ENCODE measurements around the gene WNT8A.
"Not testable (repeated sequence)": the region's sequence is repeated elsewhere in the genome, so short reads cannot be mapped to it uniquely, and the experiment has no call there.

Gene WNT8A

GRCh38 chr5:138083702-138084101, at the start of gene WNT8A:
WNT8A (plus strand) TSS chr5:138084033; CDS start chr5:138084128, 95 bp downstream.
- Mint-ChIP-seq H3K9me3 (no peaks in the 10 kb centered on the region), H3K27me3 (ENCODE audit: low read depth) (no peaks in the 10 kb centered on the region), H3K4me3 (no peak within 1 kb of the TSS)

GRCh38 chr5:138035605-138036537, 48.0 kb upstream of the WNT8A start:
- Mint-ChIP-seq H3K27me3 (ENCODE audit: low read depth) (no peaks in the 10 kb centered on the region), H3K36me3 (ENCODE audit: low read depth) (no peaks in the 10 kb centered on the region), H3K4me1 (ENCODE audit: low read depth) (peaks cover 31% of the 10 kb centered on the region), H3K9me3 (no peaks in the 10 kb centered on the region), H3K27ac (peak overlapping the region; percentile 60), H3K4me3 (peak overlapping the region; percentile 15)

More at GRCh38 chr5:138083702-138084101, at the start of gene WNT8A:
- Mint-ChIP-seq H3K36me3 (ENCODE audit: low read depth) (no peaks in the 10 kb centered on the region), H3K4me1 (ENCODE audit: low read depth) (peaks cover 14% of the 10 kb centered on the region), H3K27ac (no peak within 1 kb of the TSS)

GRCh38 chr5:138037271-138037670, 46.6 kb upstream of the WNT8A start:
- Mint-ChIP-seq H3K4me3 (no peak overlapping the region), H3K9me3 (no peaks in the 10 kb centered on the region), H3K4me1 (ENCODE audit: low read depth) (peaks cover 25% of the 10 kb centered on the region), H3K36me3 (ENCODE audit: low read depth) (no peaks in the 10 kb centered on the region), H3K27ac (no peak overlapping the region), H3K27me3 (ENCODE audit: low read depth) (no peaks in the 10 kb centered on the region)

GRCh38 chr5:138037907-138038633, 45.8 kb upstream of the WNT8A start:
- Mint-ChIP-seq H3K36me3 (ENCODE audit: low read depth) (no peaks in the 10 kb centered on the region), H3K27me3 (ENCODE audit: low read depth) (no peaks in the 10 kb centered on the region), H3K27ac (no peak overlapping the region), H3K9me3 (no peaks in the 10 kb centered on the region), H3K4me3 (no peak overlapping the region), H3K4me1 (ENCODE audit: low read depth) (peaks cover 25% of the 10 kb centered on the region)

- H3K36me3 Mint-ChIP-seq (ENCODE audit: low read depth): no peaks in the 10 kb centered on the region
- H3K27ac Mint-ChIP-seq: no peak overlapping the region
- H3K9me3 Mint-ChIP-seq: no peaks in the 10 kb centered on the region
- peaks cover 19% of the 10 kb centered on the region for H3K4me1 Mint-ChIP-seq (ENCODE audit: low read depth)
- H3K4me3 Mint-ChIP-seq: no peak overlapping the region
- no peaks in the 10 kb centered on the region for H3K27me3 Mint-ChIP-seq (ENCODE audit: low read depth)
These were observed 45.0 kb upstream of the WNT8A start for GRCh38 chr5:138038826-138039225.

GRCh38 chr5:138045283-138045682, 38.5 kb upstream of the WNT8A start:
- not testable (repeated sequence) for H3K4me1 Mint-ChIP-seq (ENCODE audit: low read depth); H3K36me3 Mint-ChIP-seq (ENCODE audit: low read depth); H3K27me3 Mint-ChIP-seq (ENCODE audit: low read depth); H3K27ac Mint-ChIP-seq; H3K9me3 Mint-ChIP-seq; H3K4me3 Mint-ChIP-seq

GRCh38 chr5:138051441-138052296, 32.2 kb upstream of the WNT8A start:
- no peak overlapping the region for H3K27ac Mint-ChIP-seq
- H3K9me3 Mint-ChIP-seq: no peaks in the 10 kb centered on the region
- no peaks in the 10 kb centered on the region for H3K36me3 Mint-ChIP-seq (ENCODE audit: low read depth)
- no peaks in the 10 kb centered on the region for H3K27me3 Mint-ChIP-seq (ENCODE audit: low read depth)
- H3K4me3 Mint-ChIP-seq: no peak overlapping the region
- H3K4me1 Mint-ChIP-seq (ENCODE audit: low read depth): peaks cover 8% of the 10 kb centered on the region

GRCh38 chr5:138052718-138053117, 31.1 kb upstream of the WNT8A start:
- H3K4me3 Mint-ChIP-seq; H3K27ac Mint-ChIP-seq; H3K4me1 Mint-ChIP-seq (ENCODE audit: low read depth); H3K27me3 Mint-ChIP-seq (ENCODE audit: low read depth); H3K9me3 Mint-ChIP-seq; H3K36me3 Mint-ChIP-seq (ENCODE audit: low read depth): not testable (repeated sequence)

GRCh38 chr5:138053554-138053953, 30.3 kb upstream of the WNT8A start:
- Mint-ChIP-seq H3K4me1 (ENCODE audit: low read depth) (peaks cover 8% of the 10 kb centered on the region), H3K9me3 (no peaks in the 10 kb centered on the region), H3K4me3 (peak overlapping the region; percentile 0), H3K36me3 (ENCODE audit: low read depth) (no peaks in the 10 kb centered on the region), H3K27ac (no peak overlapping the region), H3K27me3 (ENCODE audit: low read depth) (no peaks in the 10 kb centered on the region)

GRCh38 chr5:138054206-138054605, 29.6 kb upstream of the WNT8A start:
- Mint-ChIP-seq H3K4me1 (ENCODE audit: low read depth) (peaks cover 8% of the 10 kb centered on the region), H3K9me3 (no peaks in the 10 kb centered on the region), H3K36me3 (ENCODE audit: low read depth) (no peaks in the 10 kb centered on the region), H3K4me3 (no peak overlapping the region), H3K27me3 (ENCODE audit: low read depth) (no peaks in the 10 kb centered on the region), H3K27ac (no peak overlapping the region)

GRCh38 chr5:138054847-138055558, 28.8 kb upstream of the WNT8A start:
- no peak overlapping the region for H3K4me3 Mint-ChIP-seq
- H3K9me3 Mint-ChIP-seq: no peaks in the 10 kb centered on the region
- H3K4me1 Mint-ChIP-seq (ENCODE audit: low read depth): peaks cover 8% of the 10 kb centered on the region
- no peaks in the 10 kb centered on the region for H3K27me3 Mint-ChIP-seq (ENCODE audit: low read depth)
- no peak overlapping the region for H3K27ac Mint-ChIP-seq
- H3K36me3 Mint-ChIP-seq (ENCODE audit: low read depth): no peaks in the 10 kb centered on the region

GRCh38 chr5:138064526-138064925, 19.3 kb upstream of the WNT8A start:
- Mint-ChIP-seq H3K36me3 (ENCODE audit: low read depth) (no peaks in the 10 kb centered on the region), H3K4me3 (no peak overlapping the region), H3K9me3 (no peaks in the 10 kb centered on the region), H3K4me1 (ENCODE audit: low read depth) (peaks cover 2% of the 10 kb centered on the region), H3K27me3 (ENCODE audit: low read depth) (no peaks in the 10 kb centered on the region), H3K27ac (no peak overlapping the region)

GRCh38 chr5:138065102-138065501, 18.7 kb upstream of the WNT8A start:
- H3K4me1 Mint-ChIP-seq (ENCODE audit: low read depth): peaks cover 3% of the 10 kb centered on the region
- H3K9me3 Mint-ChIP-seq: no peaks in the 10 kb centered on the region
- H3K27me3 Mint-ChIP-seq (ENCODE audit: low read depth): no peaks in the 10 kb centered on the region
- no peak overlapping the region for H3K27ac Mint-ChIP-seq
- no peaks in the 10 kb centered on the region for H3K36me3 Mint-ChIP-seq (ENCODE audit: low read depth)
- H3K4me3 Mint-ChIP-seq: no peak overlapping the region

- Mint-ChIP-seq H3K4me1 (ENCODE audit: low read depth) (peaks cover 8% of the 10 kb centered on the region), H3K36me3 (ENCODE audit: low read depth) (no peaks in the 10 kb centered on the region), H3K27me3 (ENCODE audit: low read depth) (no peaks in the 10 kb centered on the region), H3K27ac (no peak overlapping the region), H3K9me3 (no peaks in the 10 kb centered on the region), H3K4me3 (no peak overlapping the region)
These were observed 15.9 kb upstream of the WNT8A start for GRCh38 chr5:138067945-138068344.
